Fibroblast of lung (primary cell): Measurements from ENCODE around the gene WRAP73. TPM values are rescaled to one million over a fixed set of nuclear protein-coding genes. Genes with fewer than 3 reads are reported as not detected.

ENCODE experiments used
- DNase-seq, 2 donors: peaks; one replicate each; pipeline versions ENCODE4 v3.0.0 to v3.0.0-alpha.2; 2010; ENCODE audit warnings: low read depth in 2 of 2
- H2AFZ ChIP-seq: 2 replicates; pipeline ENCODE4 v1.5.1; 2012; ENCODE audit warnings: low read length, control low read depth, inconsistent platforms
- H3K27ac ChIP-seq: 2 replicates; pipeline ENCODE4 v1.5.1; 2011; ENCODE audit warnings: low read length, control low read depth; ENCODE audit not compliant: insufficient read depth
- H3K27me3 ChIP-seq: 2 replicates; pipeline ENCODE4 v1.5.1; 2011; ENCODE audit warnings: mild to moderate bottlenecking, low read length; ENCODE audit not compliant: control insufficient read depth, insufficient read depth
- H3K36me3 ChIP-seq: 2 replicates; pipeline ENCODE4 v1.5.1; 2011; ENCODE audit warnings: low read length; ENCODE audit not compliant: control insufficient read depth, insufficient read depth
- H3K4me1 ChIP-seq: 2 replicates; pipeline ENCODE4 v1.5.1; 2011; ENCODE audit warnings: low read length; ENCODE audit not compliant: control insufficient read depth, insufficient read depth; ENCODE audit errors: extremely low read depth
- H3K4me2 ChIP-seq: 2 replicates; pipeline ENCODE4 v1.5.1; 2011; ENCODE audit warnings: low read length, control low read depth; ENCODE audit not compliant: insufficient read depth; ENCODE audit errors: extremely low read depth
- H3K4me3 ChIP-seq, 4 experiments: fragments of 200-600 bp in 1 of 4; sonication (generic) in 1 of 4; replicated peaks in 1 of 4; 2 replicates each; pipeline ENCODE4 v1.5.1; 2011 to 2016; ENCODE audit warnings: low read length in 4 of 4, low read depth in 3 of 4, mild to moderate bottlenecking in 3 of 4, control low read depth in 2 of 4, inconsistent platforms in 1 of 4, mixed read lengths in 1 of 4; ENCODE audit not compliant: insufficient read depth in 1 of 4; ENCODE audit errors: control extremely low read depth in 1 of 4
- H3K79me2 ChIP-seq: 2 replicates; pipeline ENCODE4 v1.5.1; 2012; ENCODE audit warnings: mild to moderate bottlenecking, low read length, inconsistent platforms; ENCODE audit not compliant: control insufficient read depth, insufficient read depth
- H3K9ac ChIP-seq: 2 replicates; pipeline ENCODE4 v1.5.1; 2011; ENCODE audit warnings: mild to moderate bottlenecking, low read length, control low read depth; ENCODE audit not compliant: insufficient read depth
- H3K9me3 ChIP-seq: 2 replicates; pipeline ENCODE4 v1.5.1; 2012; ENCODE audit warnings: low read depth, low read length; ENCODE audit not compliant: control insufficient read depth, insufficient read depth
- H4K20me1 ChIP-seq: 2 replicates; pipeline ENCODE4 v1.5.1; 2011; ENCODE audit warnings: low read length; ENCODE audit not compliant: control insufficient read depth, insufficient read depth; ENCODE audit errors: extremely low read depth
- CTCF ChIP-seq, 2 donors: IDR thresholded peaks in 1 of 2; conservative IDR thresholded peaks in 1 of 2; 1 replicate in 1 of 2; 2 replicates in 1 of 2; pipeline ENCODE4 v1.5.1; 2011 to 2012; ENCODE audit warnings: low read length in 2 of 2, control low read depth in 1 of 2, inconsistent platforms in 1 of 2, low read depth in 1 of 2, mild to moderate bottlenecking in 1 of 2
- EZH2 ChIP-seq: IDR thresholded peaks from 2 replicates; pipeline ENCODE4 v1.5.1; 2012; ENCODE audit warnings: low read length, control low read depth, mild to moderate bottlenecking; ENCODE audit errors: missing control alignments
- polyA plus RNA-seq, 2 donors: library from polyadenylated mRNA; depleted of rRNA in 1 of 2; stranded (reverse) in 1 of 2; unstranded in 1 of 2; fragments of >200 nt; gene quantifications; 2 replicates each; pipeline ENCODE4 v1.2.1, GENCODE V29; 2011 to 2012; ENCODE audit warnings: missing spikeins in 1 of 2
- total RNA-seq: library from RNA; depleted of rRNA; stranded (reverse); fragments of >200 nt; gene quantifications from 2 replicates; pipeline ENCODE4 v1.2.1, GENCODE V29; 2014

The WRAP73 gene
- total and polyA plus RNA-seq, 2 donors (not counting 1 experiment from before 2014, with no cell fraction given): 12.0 to 15.0 TPM

- TF ChIP-seq CTCF (conservative IDR thresholded peaks at IDR 0.05 in 1 of 2, IDR thresholded peaks at IDR 0.05 in 1 of 2; ENCODE audit: low read depth in 1 of 2, low read length in 2 of 2) (no peak), EZH2 (peak; percentile 77)
- no peak overlapping the region for H2AFZ ChIP-seq
- H3K36me3 ChIP-seq: peaks cover 3% of the 10 kb centered on the region
- no peak overlapping the region for H3K9ac ChIP-seq
- no peak for DNase-seq
- H3K27ac ChIP-seq: no peak overlapping the region
- peak overlapping the region in 2 of 4 experiments; percentile 16 to 93 for H3K4me3 ChIP-seq
- H3K79me2 ChIP-seq: no peaks in the 10 kb centered on the region
- no peaks in the 10 kb centered on the region for H3K4me1 ChIP-seq
- H4K20me1 ChIP-seq: no peaks in the 10 kb centered on the region
- H3K9me3 ChIP-seq: no peaks in the 10 kb centered on the region
- H3K4me2 ChIP-seq: peak overlapping the region; percentile 51
- H3K27me3 ChIP-seq: peaks cover 40% of the 10 kb centered on the region
Measured at GRCh38 chr1:3650248-3651025, 534 bp upstream of the WRAP73 start.

GRCh38 chr1:3646596-3646995, 3.3 kb downstream of the WRAP73 start:
- Histone ChIP-seq H3K36me3 (peaks cover 6% of the 10 kb centered on the region), H3K9ac (no peak overlapping the region), H4K20me1 (no peaks in the 10 kb centered on the region), H3K4me1 (no peaks in the 10 kb centered on the region), H3K27me3 (peaks cover 15% of the 10 kb centered on the region), H3K4me3 (no peak overlapping the region), H3K9me3 (no peaks in the 10 kb centered on the region), H3K27ac (no peak overlapping the region), H3K79me2 (no peaks in the 10 kb centered on the region), H3K4me2 (no peak overlapping the region), H2AFZ (no peak overlapping the region)
- DNase-seq: no peak
- TF ChIP-seq EZH2 (no peak), CTCF (conservative IDR thresholded peaks at IDR 0.05 in 1 of 2, IDR thresholded peaks at IDR 0.05 in 1 of 2; ENCODE audit: low read depth in 1 of 2, low read length in 2 of 2) (no peak)

GRCh38 chr1:3645666-3646355, 4.1 kb downstream of the WRAP73 start:
- no peak overlapping the region for H3K4me3 ChIP-seq
- no peak overlapping the region for H2AFZ ChIP-seq
- no peaks in the 10 kb centered on the region for H4K20me1 ChIP-seq
- no peaks in the 10 kb centered on the region for H3K4me1 ChIP-seq
- no peak overlapping the region for H3K27ac ChIP-seq
- no peak for TF ChIP-seq EZH2
- TF ChIP-seq CTCF (conservative IDR thresholded peaks at IDR 0.05 in 1 of 2, IDR thresholded peaks at IDR 0.05 in 1 of 2; ENCODE audit: low read depth in 1 of 2, low read length in 2 of 2): no peak
- no peaks in the 10 kb centered on the region for H3K79me2 ChIP-seq
- peaks cover 6% of the 10 kb centered on the region for H3K36me3 ChIP-seq
- H3K9ac ChIP-seq: no peak overlapping the region
- no peak overlapping the region for H3K4me2 ChIP-seq
- DNase-seq: no peak
- H3K27me3 ChIP-seq: peaks cover 7% of the 10 kb centered on the region
- no peaks in the 10 kb centered on the region for H3K9me3 ChIP-seq
